K562 (cell line): ENCODE results near the gene C3orf70. TPM values are rescaled to one million over a fixed set of nuclear protein-coding genes. Genes with fewer than 3 reads are reported as not detected.

ENCODE experiments used
- ATAC-seq: fragments of 200-7000 bp; cut with Tn5 transposase; 3 replicates; pipeline ENCODE4 v1.9.1; 2020; ENCODE audit warnings: moderate library complexity
- BruUV-seq: library from RNA; stranded (reverse); fragments of 400-500 nt; replicated peaks from 2 replicates; lab custom pipeline; 2021; lab: Mats Ljungman, UMichigan
- CTCF ChIA-PET: fragments of 300-600 bp; formaldehyde crosslinking; extraction: SDS; loops from one replicate; lab custom pipeline; 2021; ENCODE audit warnings: low intra/inter-chr PET ratio; lab: Yijun Ruan, JAX
- POLR2A ChIA-PET: fragments of 300-600, 350-650 bp; sonication (Branson Sonifier 250); formaldehyde crosslinking; extraction: SDS; loops from one replicate; lab custom pipeline; 2021; ENCODE audit warnings: antibody characterized with exemption, inconsistent platforms; lab: Yijun Ruan, JAX
- DNase-seq, 4 experiments: peaks; one replicate each; pipeline versions ENCODE4 v3.0.0 to v3.0.0-alpha.2; 2011 to 2018; ENCODE audit warnings: low spot score in 3 of 4, mixed read lengths in 3 of 4; ENCODE audit errors: extremely low read depth in 1 of 4
- FAIRE-seq: peaks from 2 replicates; lab custom pipeline; 2011; peaks lifted over from hg19 to GRCh38; lab: Jason Lieb, UNC
- H2AFZ ChIP-seq: 2 replicates; pipeline ENCODE4 v1.6.0; 2011; ENCODE audit warnings: low read depth, low read length, control low read depth, inconsistent platforms
- H3K27ac ChIP-seq: fragments of 200-600 bp; 3 replicates; pipeline ENCODE4 v1.8.0; 2011; ENCODE audit warnings: low read depth, mild to moderate bottlenecking, control low read depth, inconsistent platforms, low read length, moderate library complexity, mixed read lengths; ENCODE audit errors: extremely low read depth
- H3K27me3 ChIP-seq, 2 experiments: fragments of 300-600 bp in 1 of 2; 2 replicates in 1 of 2; 3 replicates in 1 of 2; pipeline versions ENCODE4 v1.6.0 to v1.8.0; 2011; ENCODE audit warnings: inconsistent platforms in 2 of 2, low read length in 2 of 2, mild to moderate bottlenecking in 1 of 2, mixed read lengths in 1 of 2, moderate library complexity in 1 of 2; ENCODE audit not compliant: control insufficient read depth in 2 of 2, insufficient read depth in 2 of 2
- H3K36me3 ChIP-seq: fragments of 300-600 bp; 3 replicates; pipeline ENCODE4 v1.8.0; 2011; ENCODE audit warnings: mild to moderate bottlenecking, low read length, inconsistent platforms; ENCODE audit not compliant: control insufficient read depth, insufficient read depth
- H3K4me1 ChIP-seq, 2 experiments: fragments of 200-600 bp in 1 of 2; replicated peaks in 1 of 2; 2 replicates in 1 of 2; 3 replicates in 1 of 2; pipeline versions ENCODE4 v1.5.1 to v1.8.0; 2011; ENCODE audit warnings: inconsistent platforms in 2 of 2, low read length in 2 of 2, mild to moderate bottlenecking in 1 of 2, mixed read lengths in 1 of 2, moderate library complexity in 1 of 2; ENCODE audit not compliant: control insufficient read depth in 2 of 2, insufficient read depth in 2 of 2
- H3K4me2 ChIP-seq: 2 replicates; pipeline ENCODE4 v1.6.1; 2011; ENCODE audit warnings: low read length, control low read depth, inconsistent platforms, mixed read lengths; ENCODE audit not compliant: insufficient read depth
- H3K4me3 ChIP-seq: fragments of 200-600 bp; sonication (generic), shearing (Covaris generic); 2 replicates; pipeline ENCODE4 v1.5.1; 2016; ENCODE audit warnings: control low read depth, inconsistent platforms
- H3K79me2 ChIP-seq: fragments of 200-600 bp; 3 replicates; pipeline ENCODE4 v1.8.0; 2011; ENCODE audit warnings: low read length, inconsistent platforms; ENCODE audit not compliant: control insufficient read depth, insufficient read depth
- H3K9ac ChIP-seq, 2 experiments: 2 replicates each; pipeline versions ENCODE4 v1.6.0 to v1.6.1; 2011; ENCODE audit warnings: low read depth in 2 of 2, low read length in 2 of 2, control low read depth in 1 of 2, inconsistent platforms in 1 of 2, mild to moderate bottlenecking in 1 of 2, mixed read lengths in 1 of 2; ENCODE audit not compliant: insufficient read depth in 1 of 2
- H3K9me1 ChIP-seq: one replicate; pipeline ENCODE4 v1.6.0; 2011; ENCODE audit warnings: inconsistent platforms, mild to moderate bottlenecking, low read length, moderate library complexity; ENCODE audit not compliant: control insufficient read depth, insufficient read depth
- H3K9me3 ChIP-seq: replicated peaks from 2 replicates; pipeline ENCODE4 v1.5.1; 2011; ENCODE audit warnings: low read depth, low read length, inconsistent platforms; ENCODE audit not compliant: control insufficient read depth, insufficient read depth
- H4K20me1 ChIP-seq: replicated peaks from 2 replicates; pipeline ENCODE4 v1.6.1; 2011; ENCODE audit warnings: low read length, inconsistent platforms, mixed read lengths; ENCODE audit not compliant: control insufficient read depth, insufficient read depth
- HSF4 ChIP-seq: fragments of 250-450 bp; sonication (Bioruptor Pico); IDR thresholded peaks from 2 replicates; pipeline ENCODE4 v2.1.2; 2022; ENCODE audit warnings: mild to moderate bottlenecking, moderate library complexity, borderline replicate concordance
- KAT8 ChIP-seq: fragments of 450-650 bp; IDR thresholded peaks from 2 replicates; pipeline ENCODE4 v1.6.1; 2016; ENCODE audit warnings: low read depth, mild to moderate bottlenecking
- SMAD2 ChIP-seq: fragments of 150-350 bp; IDR thresholded peaks from 2 replicates; pipeline ENCODE4 v1.6.1; 2014; ENCODE audit warnings: low read depth, mild to moderate bottlenecking, low read length
- SMC3 ChIP-seq: conservative IDR thresholded peaks from 2 replicates; pipeline ENCODE4 v1.6.1; 2011; ENCODE audit warnings: low read depth, low read length, improper control_type of control experiment; ENCODE audit not compliant: insufficient read depth
- ZBTB8A ChIP-seq: fragments of 450-650 bp; IDR thresholded peaks from 2 replicates; pipeline ENCODE4 v1.6.1; 2018; ENCODE audit warnings: mild to moderate bottlenecking, moderate library complexity; ENCODE audit not compliant: partially characterized antibody
- WGBS: fragments of 100-300 bp; shearing (Covaris generic); methylation state at CpG from one replicate; pipeline ENCODE4 v1.1.6; 2016; ENCODE audit warnings: low coverage, mixed read lengths; ENCODE audit not compliant: insufficient coverage; ENCODE audit errors: missing lambda C conversion rate; 5-methylcytosine and 5-hydroxymethylcytosine counted together
- in situ Hi-C: fragments of 300-500 bp; cut with MboI; formaldehyde crosslinking; loops from 4 replicates; pipeline ENCODE4 v1.15.0; 2018; ENCODE audit warnings: inconsistent platforms, mixed read lengths
- intact Hi-C: fragments of 100-400 bp; cut with micrococcal nuclease; formaldehyde crosslinking; loops from 2 replicates; pipeline ENCODE4 v1.14.2; 2022
- polyA plus RNA-seq, 8 experiments: library from polyadenylated mRNA; depleted of rRNA in 4 of 8; stranded (reverse) in 5 of 8; unstranded in 3 of 8; fragments of >200 nt; fragmentation: Nextera tagmentation in 2 of 8; fragmentation: Illumina TruSeq in 1 of 8; extraction: Ambion mirVana in 2 of 8; extraction: Trizol in 1 of 8; gene quantifications; 2 replicates each; pipeline versions ENCODE4 v1.2.1 to v1.2.3, GENCODE V29; 2011 to 2014; ENCODE audit warnings: inconsistent platforms in 1 of 8, missing spikeins in 1 of 8
- total RNA-seq, 7 experiments: library from RNA; depleted of rRNA in 6 of 7; stranded (reverse); fragments of >200 nt in 6 of 7; fragmentation: Illumina TruSeq in 2 of 7; extraction: Trizol in 2 of 7; gene quantifications; 2 replicates each; pipeline versions ENCODE4 v1.2.1 to v1.2.3, GENCODE V29; 2011 to 2021; ENCODE audit warnings: low replicate concordance in 1 of 7
- TF ChIP-seq, protein P1 (sequence below): fragments of 450-650 bp; IDR thresholded peaks from 2 replicates; pipeline ENCODE4 v1.6.1; 2016; ENCODE audit warnings: mild to moderate bottlenecking
- TF ChIP-seq, protein P2 (sequence below): fragments of 250-450 bp; sonication (Bioruptor Pico); IDR thresholded peaks from 2 replicates; pipeline ENCODE4 v1.8.0; 2022; ENCODE audit warnings: inconsistent platforms, mild to moderate bottlenecking, moderate library complexity, borderline replicate concordance

Gene C3orf70
- total and polyA plus RNA-seq, 9 of the 15 experiments (the other 6 are each of a cell fraction or from before 2014, with no cell fraction given), result 0.01 to 0.04 (median 0.03) TPM; not detected in 6

DNA sequence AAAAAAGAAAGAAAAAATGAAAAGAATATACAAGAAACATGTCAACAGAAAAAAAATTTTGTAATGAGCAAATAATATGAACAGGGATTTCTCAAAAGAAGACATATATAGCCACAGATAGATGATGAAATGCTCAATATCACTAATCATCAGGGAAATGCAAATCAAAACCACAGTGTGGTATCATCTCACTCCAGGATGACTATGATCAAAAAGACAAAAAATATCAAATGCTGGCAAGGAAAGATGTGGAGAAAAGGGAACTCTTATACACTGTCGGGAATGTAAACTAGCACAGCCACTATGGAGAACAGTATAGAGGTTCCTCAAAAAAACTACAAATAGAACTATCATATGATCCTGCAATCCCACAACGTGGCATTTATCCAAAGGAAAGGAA is 94.1 kb downstream of the C3orf70 start:
- H3K27me3 ChIP-seq, result no peaks in the 10 kb centered on the region
- 9% methylated on average over 2 of the region's 2 CpGs for WGBS
- in situ Hi-C loops (no loop called here), intact Hi-C loops (no loop called here)
- no peaks in the 10 kb centered on the region for H3K4me1 ChIP-seq
- no peak overlapping the region for H3K4me3 ChIP-seq
- H4K20me1 ChIP-seq, result no peaks in the 10 kb centered on the region
- ChIA-PET CTCF (no interaction called here), POLR2A (no interaction called here)
- H3K4me2 ChIP-seq, result no peak overlapping the region
- H3K9ac ChIP-seq, result no peak overlapping the region
- BruUV-seq, result no TSS peak
- DNase-seq, result no peak
- H3K27ac ChIP-seq, result no peak overlapping the region
- H3K36me3 ChIP-seq, result no peaks in the 10 kb centered on the region
- no peaks in the 10 kb centered on the region for H3K9me3 ChIP-seq
- H3K79me2 ChIP-seq, result no peaks in the 10 kb centered on the region
- no peak overlapping the region for H2AFZ ChIP-seq
- no peak for ATAC-seq
- no peak for TF ChIP-seq ZBTB8A
- TF ChIP-seq, protein P1, sequence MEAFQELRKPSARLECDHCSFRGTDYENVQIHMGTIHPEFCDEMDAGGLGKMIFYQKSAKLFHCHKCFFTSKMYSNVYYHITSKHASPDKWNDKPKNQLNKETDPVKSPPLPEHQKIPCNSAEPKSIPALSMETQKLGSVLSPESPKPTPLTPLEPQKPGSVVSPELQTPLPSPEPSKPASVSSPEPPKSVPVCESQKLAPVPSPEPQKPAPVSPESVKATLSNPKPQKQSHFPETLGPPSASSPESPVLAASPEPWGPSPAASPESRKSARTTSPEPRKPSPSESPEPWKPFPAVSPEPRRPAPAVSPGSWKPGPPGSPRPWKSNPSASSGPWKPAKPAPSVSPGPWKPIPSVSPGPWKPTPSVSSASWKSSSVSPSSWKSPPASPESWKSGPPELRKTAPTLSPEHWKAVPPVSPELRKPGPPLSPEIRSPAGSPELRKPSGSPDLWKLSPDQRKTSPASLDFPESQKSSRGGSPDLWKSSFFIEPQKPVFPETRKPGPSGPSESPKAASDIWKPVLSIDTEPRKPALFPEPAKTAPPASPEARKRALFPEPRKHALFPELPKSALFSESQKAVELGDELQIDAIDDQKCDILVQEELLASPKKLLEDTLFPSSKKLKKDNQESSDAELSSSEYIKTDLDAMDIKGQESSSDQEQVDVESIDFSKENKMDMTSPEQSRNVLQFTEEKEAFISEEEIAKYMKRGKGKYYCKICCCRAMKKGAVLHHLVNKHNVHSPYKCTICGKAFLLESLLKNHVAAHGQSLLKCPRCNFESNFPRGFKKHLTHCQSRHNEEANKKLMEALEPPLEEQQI, result no peak
- TF ChIP-seq, protein P2, sequence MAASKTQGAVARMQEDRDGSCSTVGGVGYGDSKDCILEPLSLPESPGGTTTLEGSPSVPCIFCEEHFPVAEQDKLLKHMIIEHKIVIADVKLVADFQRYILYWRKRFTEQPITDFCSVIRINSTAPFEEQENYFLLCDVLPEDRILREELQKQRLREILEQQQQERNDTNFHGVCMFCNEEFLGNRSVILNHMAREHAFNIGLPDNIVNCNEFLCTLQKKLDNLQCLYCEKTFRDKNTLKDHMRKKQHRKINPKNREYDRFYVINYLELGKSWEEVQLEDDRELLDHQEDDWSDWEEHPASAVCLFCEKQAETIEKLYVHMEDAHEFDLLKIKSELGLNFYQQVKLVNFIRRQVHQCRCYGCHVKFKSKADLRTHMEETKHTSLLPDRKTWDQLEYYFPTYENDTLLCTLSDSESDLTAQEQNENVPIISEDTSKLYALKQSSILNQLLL (CRISPR knock-in tag), result no peak
- no peak for TF ChIP-seq HSF4 (CRISPR knock-in tag)
- no peak for TF ChIP-seq SMC3
- no peak for TF ChIP-seq KAT8
- TF ChIP-seq SMAD2, result no peak
- no peaks in the 10 kb centered on the region for H3K9me1 ChIP-seq
- FAIRE-seq, result no peak
